Gastrocnemius medialis (tissue), 4 donors: ENCODE measurements around the gene NNT. TPM values are rescaled to one million over a fixed set of nuclear protein-coding genes. Genes with fewer than 3 reads are reported as not detected.
A peak's percentile ranks its signal among the peaks of the same experiment; 100 is the strongest.
"Not testable (repeated sequence)": the region's sequence is repeated elsewhere in the genome, so short reads cannot be mapped to it uniquely, and the experiment has no call there.

Source experiments
- ATAC-seq, 2 donors: fragments of 150-250 bp; one replicate each; pipeline ENCODE4 v1.9.1; 2016
- DNase-seq, 2 donors: peaks; one replicate each; pipeline ENCODE4 v3.0.0-alpha.2; 2019
- H3K27ac ChIP-seq, 4 donors: fragments of 200-600 bp; sonication (generic); 1 replicate in 1 of 4; 2 replicates in 3 of 4; pipeline ENCODE4 v1.5.1; 2016 to 2018; ENCODE audit warnings: mild to moderate bottlenecking in 2 of 4, moderate library complexity in 1 of 4
- H3K27me3 ChIP-seq, 3 donors: fragments of 200-600 bp; sonication (generic) in 2 of 3; 1 replicate in 1 of 3; 2 replicates in 2 of 3; pipeline versions ENCODE4 v1.5.1 to v1.6.0; 2016 to 2019; ENCODE audit warnings: mild to moderate bottlenecking in 1 of 3, moderate library complexity in 1 of 3
- H3K36me3 ChIP-seq, 2 donors: fragments of 200-600 bp; sonication (generic) in 1 of 2; one replicate each; pipeline ENCODE4 v1.5.1; 2017 to 2018
- H3K4me1 ChIP-seq, 2 donors: fragments of 200-600 bp; sonication (generic) in 1 of 2; one replicate each; pipeline ENCODE4 v1.5.1; 2016 to 2017; ENCODE audit warnings: mild to moderate bottlenecking in 2 of 2
- H3K4me3 ChIP-seq, 4 donors: fragments of 200-600 bp; sonication (generic) in 3 of 4; 1 replicate in 1 of 4; 2 replicates in 3 of 4; pipeline ENCODE4 v1.5.1; 2016 to 2019; ENCODE audit warnings: mild to moderate bottlenecking in 2 of 4
- H3K9me3 ChIP-seq, 3 donors: fragments of 200-600 bp; sonication (generic) in 2 of 3; 1 replicate in 1 of 3; 2 replicates in 2 of 3; pipeline ENCODE4 v1.5.1; 2016 to 2019
- POLR2A ChIP-seq, 2 donors: fragments of 450-650 bp; IDR thresholded peaks; one replicate each; pipeline ENCODE4 v1.6.1; 2017; ENCODE audit warnings: antibody characterized with exemption in 2 of 2, mild to moderate bottlenecking in 2 of 2, moderate library complexity in 2 of 2
- in situ Hi-C, 4 donors: fragments of 200-750 bp; cut with MboI; loops; one replicate each; pipeline versions ENCODE4 v1.15.0 to v1.8.0; 2017; ENCODE audit warnings: low sequenced_read_pairs in 4 of 4
- intact Hi-C: fragments of 100-400 bp; cut with DNase I; formaldehyde crosslinking; loops from one replicate; pipeline ENCODE4 v1.15.1; 2023; ENCODE audit warnings: low total_unique reads
- total RNA-seq, 4 donors: library from RNA; depleted of rRNA; stranded (reverse); fragments of >200 nt; gene quantifications; one replicate each; pipeline versions ENCODE4 v1.1.0 to v1.2.3, GENCODE V29; 2016
- TF ChIP-seq, protein P1 (sequence below), 5 experiments: fragments of 450-650 bp in 3 of 5; fragments of 200-600 bp in 2 of 5; sonication (generic) in 2 of 5; IDR thresholded peaks in 4 of 5; conservative IDR thresholded peaks in 1 of 5; 1 replicate in 4 of 5; 2 replicates in 1 of 5; pipeline ENCODE4 v1.5.1; 2016 to 2019; ENCODE audit warnings: antibody characterized with exemption in 5 of 5, mild to moderate bottlenecking in 3 of 5, moderate library complexity in 3 of 5

NNT gene
- total RNA-seq, 4 donors from 2014 or later = 90.3 to 149 (median 127) TPM

DNA sequence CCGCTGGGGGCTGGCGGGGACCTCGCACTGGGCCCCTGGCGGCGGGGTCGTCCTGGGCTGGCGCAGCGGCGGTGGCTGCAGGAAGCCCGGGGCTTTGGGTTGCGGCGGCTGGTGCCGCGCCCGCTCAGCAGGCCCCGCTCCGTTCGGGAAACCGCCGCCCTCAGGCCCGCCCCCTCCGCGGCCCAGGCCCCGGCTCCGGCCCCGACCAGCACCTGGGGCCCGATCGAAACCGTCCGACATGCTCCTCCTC lies 46.4 kb upstream of the NNT start:
- H3K27me3 ChIP-seq, DNase-seq, H3K36me3 ChIP-seq, H3K9me3 ChIP-seq, ATAC-seq: not testable (repeated sequence)
- intact Hi-C loops (loop anchor here (1.0 to 2.0 kb wide), 4 partner anchors 41 to 76 kb away; partner anchors contain the start of genes C5orf34 and NNT), in situ Hi-C loops (loop anchor here in 1 of 4 donors (10.0 kb wide), 1 partner anchor 78 kb away; no protein-coding TSS in a partner anchor)
- Histone ChIP-seq H3K27ac (peak overlapping the region; percentile 86 to 98 (median 94)), H3K4me1 (peaks cover 41 to 42% of the 10 kb centered on the region in 2 donors), H3K4me3 (peak overlapping the region; percentile 66 to 96 (median 73))
- TF ChIP-seq POLR2A (IDR thresholded peaks at IDR 0.05) = peak in 1 of 2 donors; percentile 39

DNA sequence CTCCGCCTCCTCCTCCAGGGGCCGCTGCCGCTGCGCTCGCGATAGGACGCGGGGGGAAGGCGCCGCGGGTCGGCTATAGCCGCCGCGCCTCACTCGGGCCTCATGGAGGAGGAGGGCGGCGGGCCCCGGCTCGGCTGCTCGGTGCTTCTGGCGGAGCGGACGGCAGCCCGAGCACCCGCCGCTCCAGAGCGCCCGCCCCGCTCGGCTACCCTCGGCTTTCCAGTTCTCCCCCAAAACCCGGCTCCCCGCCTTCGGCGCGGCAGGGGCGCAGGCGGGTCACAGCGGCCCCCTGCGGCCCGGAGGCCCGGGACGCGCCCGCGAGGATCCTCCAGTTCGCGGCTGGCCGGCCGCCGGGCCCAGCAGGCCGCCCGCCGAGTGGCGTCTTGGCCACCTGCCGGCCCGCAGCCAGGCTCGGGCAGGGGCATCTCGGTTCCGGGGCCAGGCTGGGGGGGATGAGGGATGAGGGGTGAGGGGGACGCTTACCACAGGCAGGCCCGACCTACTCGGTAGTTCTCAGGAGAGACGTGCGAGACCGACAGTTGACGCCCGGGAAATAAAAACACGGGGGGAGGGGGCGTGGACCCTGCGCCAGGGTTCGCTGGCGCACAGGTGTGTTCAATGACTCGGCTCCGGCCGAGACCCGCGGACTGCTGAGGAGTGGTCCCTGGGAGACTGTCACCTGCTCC lies 46.0 kb upstream of the NNT start, which contains the start of gene PAIP1:
TSS of gene PAIP1 (minus strand) at position 221 of the 686 bp plus-strand sequence. CDS start 231 bp downstream, outside the sequence.
- Histone ChIP-seq H3K9me3 (no peaks in the 10 kb centered on the region), H3K27me3 (no peaks in the 10 kb centered on the region), H3K36me3 (no peaks in the 10 kb centered on the region), H3K4me3 (peak within 1 kb of the TSS; percentile 66 to 96 (median 73)), H3K4me1 (peaks cover 38 to 40% of the 10 kb centered on the region in 2 donors), H3K27ac (peak within 1 kb of the TSS; percentile 86 to 98 (median 94))
- intact Hi-C loops = loop anchor here (1.0 to 2.0 kb wide), 4 partner anchors 42 to 76 kb away; partner anchors contain the start of genes C5orf34 and NNT
- DNase-seq (peak; percentile 65 to 77), ATAC-seq (peak; percentile 91 to 92)
- TF ChIP-seq, protein P1, sequence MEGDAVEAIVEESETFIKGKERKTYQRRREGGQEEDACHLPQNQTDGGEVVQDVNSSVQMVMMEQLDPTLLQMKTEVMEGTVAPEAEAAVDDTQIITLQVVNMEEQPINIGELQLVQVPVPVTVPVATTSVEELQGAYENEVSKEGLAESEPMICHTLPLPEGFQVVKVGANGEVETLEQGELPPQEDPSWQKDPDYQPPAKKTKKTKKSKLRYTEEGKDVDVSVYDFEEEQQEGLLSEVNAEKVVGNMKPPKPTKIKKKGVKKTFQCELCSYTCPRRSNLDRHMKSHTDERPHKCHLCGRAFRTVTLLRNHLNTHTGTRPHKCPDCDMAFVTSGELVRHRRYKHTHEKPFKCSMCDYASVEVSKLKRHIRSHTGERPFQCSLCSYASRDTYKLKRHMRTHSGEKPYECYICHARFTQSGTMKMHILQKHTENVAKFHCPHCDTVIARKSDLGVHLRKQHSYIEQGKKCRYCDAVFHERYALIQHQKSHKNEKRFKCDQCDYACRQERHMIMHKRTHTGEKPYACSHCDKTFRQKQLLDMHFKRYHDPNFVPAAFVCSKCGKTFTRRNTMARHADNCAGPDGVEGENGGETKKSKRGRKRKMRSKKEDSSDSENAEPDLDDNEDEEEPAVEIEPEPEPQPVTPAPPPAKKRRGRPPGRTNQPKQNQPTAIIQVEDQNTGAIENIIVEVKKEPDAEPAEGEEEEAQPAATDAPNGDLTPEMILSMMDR (IDR thresholded peaks at IDR 0.05 in 4 of 5, conservative IDR thresholded peaks at IDR 0.05 in 1 of 5) = peak; percentile 33 to 85 (median 78)
- peak; percentile 6 to 39 for TF ChIP-seq POLR2A (IDR thresholded peaks at IDR 0.05)
- in situ Hi-C loops = loop anchor here in 1 of 4 donors (10.0 kb wide), 1 partner anchor 78 kb away; no protein-coding TSS in a partner anchor

DNA sequence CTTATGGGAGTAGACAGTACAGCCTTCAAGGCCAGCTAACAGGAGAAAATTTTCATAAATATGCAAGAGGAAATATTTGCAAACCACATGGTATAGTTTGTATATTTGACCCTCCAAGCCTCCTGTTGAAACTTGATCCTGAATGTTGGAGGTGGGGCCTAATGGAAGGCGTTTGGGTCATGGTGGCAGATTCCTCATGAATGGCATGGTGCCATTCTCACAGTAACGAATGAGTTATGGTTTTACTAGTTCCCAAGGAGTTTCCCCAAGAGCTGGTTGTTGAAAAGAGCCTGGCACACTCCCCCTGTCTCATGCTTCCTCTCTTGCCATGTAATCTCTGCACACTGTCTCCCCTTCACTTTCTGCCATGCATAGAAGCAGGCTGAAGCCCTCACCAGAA lies 42.9 kb upstream of the NNT start:
- TF ChIP-seq, protein P1 (IDR thresholded peaks at IDR 0.05 in 4 of 5, conservative IDR thresholded peaks at IDR 0.05 in 1 of 5) = no peak
- TF ChIP-seq POLR2A (IDR thresholded peaks at IDR 0.05) = no peak
- no peaks in the 10 kb centered on the region for H3K9me3 ChIP-seq
- H3K27ac ChIP-seq = no peak overlapping the region
- ATAC-seq (no peak), DNase-seq (no peak)
- in situ Hi-C loops (no loop called here), intact Hi-C loops (no loop called here)
- H3K4me3 ChIP-seq = no peak overlapping the region
- no peaks in the 10 kb centered on the region for H3K27me3 ChIP-seq
- peaks cover 9 to 10% of the 10 kb centered on the region in 2 donors for H3K4me1 ChIP-seq
- no peaks in the 10 kb centered on the region for H3K36me3 ChIP-seq

DNA sequence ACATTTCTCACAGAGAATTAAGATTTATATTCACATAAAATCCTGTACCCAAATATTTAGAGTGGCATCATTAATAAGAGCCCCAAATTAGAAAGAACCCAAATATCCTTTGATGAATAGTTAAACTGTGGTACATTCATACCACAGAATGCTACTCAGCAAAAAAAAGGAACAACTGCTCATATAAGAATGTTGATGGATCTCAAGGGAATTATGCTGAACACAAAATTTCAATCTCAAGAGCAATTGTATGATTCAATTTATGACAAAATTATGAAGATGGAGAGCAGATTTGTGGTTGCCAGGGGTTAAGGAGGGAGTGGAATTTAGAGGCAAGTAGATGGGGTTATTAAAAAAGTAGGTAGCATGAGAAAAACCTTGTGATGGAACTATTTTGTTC lies 41.6 kb upstream of the NNT start:
- ATAC-seq (no peak), DNase-seq (no peak)
- Histone ChIP-seq H3K27ac (no peak overlapping the region), H3K36me3 (no peaks in the 10 kb centered on the region), H3K27me3 (no peaks in the 10 kb centered on the region), H3K4me3 (no peak overlapping the region), H3K9me3 (no peaks in the 10 kb centered on the region), H3K4me1 (peaks cover 6 to 7% of the 10 kb centered on the region in 2 donors)
- no peak for TF ChIP-seq POLR2A (IDR thresholded peaks at IDR 0.05)
- TF ChIP-seq, protein P1 (IDR thresholded peaks at IDR 0.05 in 4 of 5, conservative IDR thresholded peaks at IDR 0.05 in 1 of 5) = no peak
- in situ Hi-C loops = no loop called here
- intact Hi-C loops = no loop called here

DNA sequence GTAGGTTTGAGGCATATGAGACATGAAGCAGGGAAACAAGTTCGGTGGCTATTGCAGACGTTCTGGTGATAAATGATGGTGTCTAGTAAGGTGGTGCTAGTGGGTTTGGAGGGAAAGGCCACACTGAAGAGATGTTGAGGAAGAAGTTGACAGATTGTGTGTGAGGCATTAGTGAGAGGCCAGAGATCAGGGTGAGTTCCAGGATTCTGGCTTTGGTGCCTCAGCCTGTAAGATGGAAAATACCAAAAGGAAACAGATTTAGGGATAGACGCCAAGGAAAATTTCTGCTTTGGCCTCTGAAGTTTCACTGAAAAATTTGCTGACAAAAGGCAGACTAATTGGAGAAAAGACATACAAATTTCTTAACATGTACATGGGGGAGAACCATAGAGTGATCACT lies 39.7 kb upstream of the NNT start:
- H3K36me3 ChIP-seq = no peaks in the 10 kb centered on the region
- H3K9me3 ChIP-seq = no peaks in the 10 kb centered on the region
- no peak overlapping the region for H3K4me3 ChIP-seq
- no peaks in the 10 kb centered on the region for H3K27me3 ChIP-seq
- ATAC-seq (no peak), DNase-seq (no peak)
- peaks cover 4 to 7% of the 10 kb centered on the region in 2 donors for H3K4me1 ChIP-seq
- in situ Hi-C loops = no loop called here
- intact Hi-C loops = no loop called here
- no peak for TF ChIP-seq POLR2A (IDR thresholded peaks at IDR 0.05)
- TF ChIP-seq, protein P1 (IDR thresholded peaks at IDR 0.05 in 4 of 5, conservative IDR thresholded peaks at IDR 0.05 in 1 of 5) = no peak
- no peak overlapping the region for H3K27ac ChIP-seq
